K562 (cell line): Measurements from ENCODE around the gene RORB. TPM values are rescaled to one million over a fixed set of nuclear protein-coding genes. Genes with fewer than 3 reads are reported as not detected.

Experiments used
- ATAC-seq: fragments of 200-7000 bp; cut with Tn5 transposase; 3 replicates; pipeline ENCODE4 v1.9.1; 2020; ENCODE audit warnings: moderate library complexity
- BruUV-seq: library from RNA; stranded (reverse); fragments of 400-500 nt; replicated peaks from 2 replicates; lab custom pipeline; 2021; lab: Mats Ljungman, UMichigan
- CTCF ChIA-PET: fragments of 300-600 bp; formaldehyde crosslinking; extraction: SDS; loops from one replicate; lab custom pipeline; 2021; ENCODE audit warnings: low intra/inter-chr PET ratio; lab: Yijun Ruan, JAX
- POLR2A ChIA-PET: fragments of 300-600, 350-650 bp; sonication (Branson Sonifier 250); formaldehyde crosslinking; extraction: SDS; loops from one replicate; lab custom pipeline; 2021; ENCODE audit warnings: antibody characterized with exemption, inconsistent platforms; lab: Yijun Ruan, JAX
- DNase-seq, 4 experiments: peaks; one replicate each; pipeline versions ENCODE4 v3.0.0 to v3.0.0-alpha.2; 2011 to 2018; ENCODE audit warnings: low spot score in 3 of 4, mixed read lengths in 3 of 4; ENCODE audit errors: extremely low read depth in 1 of 4
- FAIRE-seq: peaks from 2 replicates; lab custom pipeline; 2011; peaks lifted over from hg19 to GRCh38; lab: Jason Lieb, UNC
- H2AFZ ChIP-seq: 2 replicates; pipeline ENCODE4 v1.6.0; 2011; ENCODE audit warnings: low read depth, low read length, control low read depth, inconsistent platforms
- H3K27ac ChIP-seq: fragments of 200-600 bp; 3 replicates; pipeline ENCODE4 v1.8.0; 2011; ENCODE audit warnings: low read depth, mild to moderate bottlenecking, control low read depth, inconsistent platforms, low read length, moderate library complexity, mixed read lengths; ENCODE audit errors: extremely low read depth
- H3K27me3 ChIP-seq, 2 experiments: fragments of 300-600 bp in 1 of 2; 2 replicates in 1 of 2; 3 replicates in 1 of 2; pipeline versions ENCODE4 v1.6.0 to v1.8.0; 2011; ENCODE audit warnings: inconsistent platforms in 2 of 2, low read length in 2 of 2, mild to moderate bottlenecking in 1 of 2, mixed read lengths in 1 of 2, moderate library complexity in 1 of 2; ENCODE audit not compliant: control insufficient read depth in 2 of 2, insufficient read depth in 2 of 2
- H3K36me3 ChIP-seq: fragments of 300-600 bp; 3 replicates; pipeline ENCODE4 v1.8.0; 2011; ENCODE audit warnings: mild to moderate bottlenecking, low read length, inconsistent platforms; ENCODE audit not compliant: control insufficient read depth, insufficient read depth
- H3K4me1 ChIP-seq, 2 experiments: fragments of 200-600 bp in 1 of 2; replicated peaks in 1 of 2; 2 replicates in 1 of 2; 3 replicates in 1 of 2; pipeline versions ENCODE4 v1.5.1 to v1.8.0; 2011; ENCODE audit warnings: inconsistent platforms in 2 of 2, low read length in 2 of 2, mild to moderate bottlenecking in 1 of 2, mixed read lengths in 1 of 2, moderate library complexity in 1 of 2; ENCODE audit not compliant: control insufficient read depth in 2 of 2, insufficient read depth in 2 of 2
- H3K4me2 ChIP-seq: 2 replicates; pipeline ENCODE4 v1.6.1; 2011; ENCODE audit warnings: low read length, control low read depth, inconsistent platforms, mixed read lengths; ENCODE audit not compliant: insufficient read depth
- H3K4me3 ChIP-seq: fragments of 200-600 bp; sonication (generic), shearing (Covaris generic); 2 replicates; pipeline ENCODE4 v1.5.1; 2016; ENCODE audit warnings: control low read depth, inconsistent platforms
- H3K79me2 ChIP-seq: fragments of 200-600 bp; 3 replicates; pipeline ENCODE4 v1.8.0; 2011; ENCODE audit warnings: low read length, inconsistent platforms; ENCODE audit not compliant: control insufficient read depth, insufficient read depth
- H3K9ac ChIP-seq, 2 experiments: 2 replicates each; pipeline versions ENCODE4 v1.6.0 to v1.6.1; 2011; ENCODE audit warnings: low read depth in 2 of 2, low read length in 2 of 2, control low read depth in 1 of 2, inconsistent platforms in 1 of 2, mild to moderate bottlenecking in 1 of 2, mixed read lengths in 1 of 2; ENCODE audit not compliant: insufficient read depth in 1 of 2
- H3K9me1 ChIP-seq: one replicate; pipeline ENCODE4 v1.6.0; 2011; ENCODE audit warnings: inconsistent platforms, mild to moderate bottlenecking, low read length, moderate library complexity; ENCODE audit not compliant: control insufficient read depth, insufficient read depth
- H3K9me3 ChIP-seq: replicated peaks from 2 replicates; pipeline ENCODE4 v1.5.1; 2011; ENCODE audit warnings: low read depth, low read length, inconsistent platforms; ENCODE audit not compliant: control insufficient read depth, insufficient read depth
- H4K20me1 ChIP-seq: replicated peaks from 2 replicates; pipeline ENCODE4 v1.6.1; 2011; ENCODE audit warnings: low read length, inconsistent platforms, mixed read lengths; ENCODE audit not compliant: control insufficient read depth, insufficient read depth
- POLR2AphosphoS5 ChIP-seq: IDR thresholded peaks from 2 replicates; pipeline ENCODE4 v1.6.1; 2011; ENCODE audit warnings: mild to moderate bottlenecking, low read depth, low read length, moderate library complexity; ENCODE audit not compliant: control insufficient read depth, insufficient read depth
- U2AF2 ChIP-seq: fragments of 200-400 bp; formaldehyde crosslinking; optimal IDR thresholded peaks from 2 replicates; pipeline ENCODE3; 2017; ENCODE audit warnings: low read depth, mild to moderate bottlenecking, low read length
- ZNF584 ChIP-seq: fragments of 200-800 bp; sonication (Bioruptor generic); IDR thresholded peaks from 2 replicates; pipeline ENCODE4 v1.6.1; 2016; ENCODE audit warnings: low read depth, mild to moderate bottlenecking, missing genetic modification characterization, missing compliant biosample characterization
- ZNF75A ChIP-seq: fragments of 450-650 bp; formaldehyde crosslinking; IDR thresholded peaks from 2 replicates; pipeline ENCODE4 v1.4.0; 2020; ENCODE audit warnings: mild to moderate bottlenecking
- WGBS: fragments of 100-300 bp; shearing (Covaris generic); methylation state at CpG from one replicate; pipeline ENCODE4 v1.1.6; 2016; ENCODE audit warnings: low coverage, mixed read lengths; ENCODE audit not compliant: insufficient coverage; ENCODE audit errors: missing lambda C conversion rate; 5-methylcytosine and 5-hydroxymethylcytosine counted together
- in situ Hi-C: fragments of 300-500 bp; cut with MboI; formaldehyde crosslinking; loops from 4 replicates; pipeline ENCODE4 v1.15.0; 2018; ENCODE audit warnings: inconsistent platforms, mixed read lengths
- intact Hi-C: fragments of 100-400 bp; cut with micrococcal nuclease; formaldehyde crosslinking; loops from 2 replicates; pipeline ENCODE4 v1.14.2; 2022
- polyA plus RNA-seq, 8 experiments: library from polyadenylated mRNA; depleted of rRNA in 4 of 8; stranded (reverse) in 5 of 8; unstranded in 3 of 8; fragments of >200 nt; fragmentation: Nextera tagmentation in 2 of 8; fragmentation: Illumina TruSeq in 1 of 8; extraction: Ambion mirVana in 2 of 8; extraction: Trizol in 1 of 8; gene quantifications; 2 replicates each; pipeline versions ENCODE4 v1.2.1 to v1.2.3, GENCODE V29; 2011 to 2014; ENCODE audit warnings: inconsistent platforms in 1 of 8, missing spikeins in 1 of 8
- total RNA-seq, 7 experiments: library from RNA; depleted of rRNA in 6 of 7; stranded (reverse); fragments of >200 nt in 6 of 7; fragmentation: Illumina TruSeq in 2 of 7; extraction: Trizol in 2 of 7; gene quantifications; 2 replicates each; pipeline versions ENCODE4 v1.2.1 to v1.2.3, GENCODE V29; 2011 to 2021; ENCODE audit warnings: low replicate concordance in 1 of 7
- TF ChIP-seq, protein P1 (sequence below): fragments of 250-450 bp; sonication (Bioruptor Pico); IDR thresholded peaks from 2 replicates; pipeline ENCODE4 v1.4.0; 2020; ENCODE audit warnings: mild to moderate bottlenecking, moderate library complexity, borderline replicate concordance
- TF ChIP-seq, protein P2 (sequence below): fragments of 250-450 bp; sonication (Bioruptor Pico); IDR thresholded peaks from 2 replicates; pipeline ENCODE4 v1.9.0; 2021; ENCODE audit warnings: mild to moderate bottlenecking, inconsistent platforms
- TF ChIP-seq, protein P3 (sequence below): fragments of 250-450 bp; sonication (Bioruptor Pico); IDR thresholded peaks from 2 replicates; pipeline ENCODE4 v1.4.0; 2020; ENCODE audit warnings: mild to moderate bottlenecking, moderate library complexity

The RORB gene
- total and polyA plus RNA-seq, 9 of the 15 experiments (the other 6 are each of a cell fraction or from before 2014, with no cell fraction given), result not detected

DNA sequence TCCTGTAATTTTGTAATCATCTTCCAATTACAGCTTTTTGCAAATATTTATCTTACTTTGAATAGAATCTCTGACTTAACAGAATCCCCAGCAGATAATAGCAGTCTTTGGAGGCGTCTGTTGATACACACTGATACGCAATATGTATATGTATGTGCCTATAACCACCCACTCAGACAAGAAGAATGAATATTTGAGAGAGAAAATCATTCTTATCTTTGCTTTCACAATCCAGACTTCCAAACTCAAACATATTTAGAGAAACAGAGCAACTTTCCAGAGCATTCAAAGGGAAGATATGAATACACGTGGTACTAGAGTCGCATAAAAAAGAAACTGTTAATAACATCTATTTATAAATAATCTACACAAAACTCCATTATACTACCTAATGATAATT, 6.1 kb downstream of the RORB start (continued):
- TF ChIP-seq ZNF584, result no peak

DNA sequence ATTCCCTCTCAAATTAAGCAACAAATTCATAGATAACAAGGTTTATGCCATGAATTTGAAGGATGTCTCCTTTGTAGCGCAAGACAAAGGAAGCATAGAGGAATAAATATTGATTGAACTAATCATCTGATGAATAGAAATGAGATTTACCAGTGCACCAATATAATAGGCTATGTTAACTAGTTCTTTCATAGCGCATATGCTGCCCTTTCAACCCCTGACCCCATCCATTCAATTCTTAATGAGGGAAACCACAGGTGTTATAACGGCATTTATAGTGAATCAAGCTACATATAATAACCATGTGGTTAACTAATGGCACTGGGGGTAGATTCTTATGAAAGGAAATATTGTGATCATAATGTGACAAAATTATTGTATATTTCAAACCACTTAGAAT, 6.5 kb downstream of the RORB start:
- POLR2A ChIA-PET, result interaction anchor here (0.6 to 0.8 kb wide), 2 partner anchors 649 to 1554 kb away, joined by 3 to 4 read pairs; no protein-coding TSS in a partner anchor
- in situ Hi-C loops, result no loop called here

DNA sequence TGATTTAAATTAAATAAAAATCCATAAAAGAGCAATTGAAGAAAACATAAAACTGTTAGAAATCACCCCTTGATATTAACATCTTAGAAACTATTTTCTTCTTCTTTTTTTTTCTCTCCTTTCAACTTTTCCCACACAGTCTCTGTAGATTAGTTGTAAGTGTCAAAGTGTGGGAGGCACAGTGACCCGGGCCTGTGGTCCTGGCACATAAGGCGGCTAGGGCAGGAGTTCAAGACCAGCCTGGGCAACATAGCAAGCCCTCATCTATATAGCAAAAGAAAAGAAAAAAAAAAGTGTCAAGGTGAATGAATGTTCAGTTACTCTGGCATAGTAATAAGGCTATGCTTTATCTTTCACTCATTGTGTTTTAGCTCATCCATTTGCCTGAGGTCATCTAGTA, 14.2 kb downstream of the RORB start:
- Histone ChIP-seq H3K4me1 (no peaks in the 10 kb centered on the region), H3K36me3 (no peaks in the 10 kb centered on the region), H3K27ac (no peak overlapping the region), H3K4me3 (no peak overlapping the region), H4K20me1 (no peaks in the 10 kb centered on the region), H3K9me3 (no peaks in the 10 kb centered on the region), H3K9me1 (no peaks in the 10 kb centered on the region), H3K79me2 (no peaks in the 10 kb centered on the region), H3K27me3 (no peaks in the 10 kb centered on the region), H3K4me2 (no peak overlapping the region), H2AFZ (no peak overlapping the region), H3K9ac (no peak overlapping the region)
- POLR2A ChIA-PET, result no interaction called here
- in situ Hi-C loops (no loop called here), intact Hi-C loops (no loop called here)
- no TSS peak for BruUV-seq
- 0% methylated on average over 2 of the region's 2 CpGs for WGBS
- DNase-seq, result no peak
- no peak for ATAC-seq
- no peak for FAIRE-seq
- CTCF ChIA-PET, result no interaction called here
- TF ChIP-seq, protein P1, sequence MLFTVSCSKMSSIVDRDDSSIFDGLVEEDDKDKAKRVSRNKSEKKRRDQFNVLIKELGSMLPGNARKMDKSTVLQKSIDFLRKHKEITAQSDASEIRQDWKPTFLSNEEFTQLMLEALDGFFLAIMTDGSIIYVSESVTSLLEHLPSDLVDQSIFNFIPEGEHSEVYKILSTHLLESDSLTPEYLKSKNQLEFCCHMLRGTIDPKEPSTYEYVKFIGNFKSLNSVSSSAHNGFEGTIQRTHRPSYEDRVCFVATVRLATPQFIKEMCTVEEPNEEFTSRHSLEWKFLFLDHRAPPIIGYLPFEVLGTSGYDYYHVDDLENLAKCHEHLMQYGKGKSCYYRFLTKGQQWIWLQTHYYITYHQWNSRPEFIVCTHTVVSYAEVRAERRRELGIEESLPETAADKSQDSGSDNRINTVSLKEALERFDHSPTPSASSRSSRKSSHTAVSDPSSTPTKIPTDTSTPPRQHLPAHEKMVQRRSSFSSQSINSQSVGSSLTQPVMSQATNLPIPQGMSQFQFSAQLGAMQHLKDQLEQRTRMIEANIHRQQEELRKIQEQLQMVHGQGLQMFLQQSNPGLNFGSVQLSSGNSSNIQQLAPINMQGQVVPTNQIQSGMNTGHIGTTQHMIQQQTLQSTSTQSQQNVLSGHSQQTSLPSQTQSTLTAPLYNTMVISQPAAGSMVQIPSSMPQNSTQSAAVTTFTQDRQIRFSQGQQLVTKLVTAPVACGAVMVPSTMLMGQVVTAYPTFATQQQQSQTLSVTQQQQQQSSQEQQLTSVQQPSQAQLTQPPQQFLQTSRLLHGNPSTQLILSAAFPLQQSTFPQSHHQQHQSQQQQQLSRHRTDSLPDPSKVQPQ, result no peak
- TF ChIP-seq, protein P2, sequence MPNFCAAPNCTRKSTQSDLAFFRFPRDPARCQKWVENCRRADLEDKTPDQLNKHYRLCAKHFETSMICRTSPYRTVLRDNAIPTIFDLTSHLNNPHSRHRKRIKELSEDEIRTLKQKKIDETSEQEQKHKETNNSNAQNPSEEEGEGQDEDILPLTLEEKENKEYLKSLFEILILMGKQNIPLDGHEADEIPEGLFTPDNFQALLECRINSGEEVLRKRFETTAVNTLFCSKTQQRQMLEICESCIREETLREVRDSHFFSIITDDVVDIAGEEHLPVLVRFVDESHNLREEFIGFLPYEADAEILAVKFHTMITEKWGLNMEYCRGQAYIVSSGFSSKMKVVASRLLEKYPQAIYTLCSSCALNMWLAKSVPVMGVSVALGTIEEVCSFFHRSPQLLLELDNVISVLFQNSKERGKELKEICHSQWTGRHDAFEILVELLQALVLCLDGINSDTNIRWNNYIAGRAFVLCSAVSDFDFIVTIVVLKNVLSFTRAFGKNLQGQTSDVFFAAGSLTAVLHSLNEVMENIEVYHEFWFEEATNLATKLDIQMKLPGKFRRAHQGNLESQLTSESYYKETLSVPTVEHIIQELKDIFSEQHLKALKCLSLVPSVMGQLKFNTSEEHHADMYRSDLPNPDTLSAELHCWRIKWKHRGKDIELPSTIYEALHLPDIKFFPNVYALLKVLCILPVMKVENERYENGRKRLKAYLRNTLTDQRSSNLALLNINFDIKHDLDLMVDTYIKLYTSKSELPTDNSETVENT (CRISPR knock-in tag), result no peak
- TF ChIP-seq POLR2AphosphoS5 (no peak), ZNF75A (CRISPR knock-in tag) (no peak)
- TF ChIP-seq, protein P3, sequence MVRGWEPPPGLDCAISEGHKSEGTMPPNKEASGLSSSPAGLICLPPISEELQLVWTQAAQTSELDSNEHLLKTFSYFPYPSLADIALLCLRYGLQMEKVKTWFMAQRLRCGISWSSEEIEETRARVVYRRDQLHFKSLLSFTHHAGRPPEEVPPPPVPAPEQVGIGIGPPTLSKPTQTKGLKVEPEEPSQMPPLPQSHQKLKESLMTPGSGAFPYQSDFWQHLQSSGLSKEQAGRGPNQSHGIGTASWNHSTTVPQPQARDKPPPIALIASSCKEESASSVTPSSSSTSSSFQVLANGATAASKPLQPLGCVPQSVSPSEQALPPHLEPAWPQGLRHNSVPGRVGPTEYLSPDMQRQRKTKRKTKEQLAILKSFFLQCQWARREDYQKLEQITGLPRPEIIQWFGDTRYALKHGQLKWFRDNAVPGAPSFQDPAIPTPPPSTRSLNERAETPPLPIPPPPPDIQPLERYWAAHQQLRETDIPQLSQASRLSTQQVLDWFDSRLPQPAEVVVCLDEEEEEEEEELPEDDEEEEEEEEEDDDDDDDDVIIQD, result no peak

More for the DNA sequence above, 6.5 kb downstream of the RORB start:
- no peak overlapping the region for H2AFZ ChIP-seq
- no peaks in the 10 kb centered on the region for H3K79me2 ChIP-seq
- BruUV-seq, result no TSS peak
- DNase-seq (no peak), ATAC-seq (no peak), FAIRE-seq (no peak)
- H3K36me3 ChIP-seq, result no peaks in the 10 kb centered on the region
- CTCF ChIA-PET, result no interaction called here
- H3K4me1 ChIP-seq, result no peaks in the 10 kb centered on the region
- H3K9me1 ChIP-seq, result no peaks in the 10 kb centered on the region
- intact Hi-C loops, result no loop called here
- no peaks in the 10 kb centered on the region for H4K20me1 ChIP-seq
- no peak for TF ChIP-seq U2AF2
- H3K27me3 ChIP-seq, result peaks cover 5 to 18% of the 10 kb centered on the region in 2 experiments; a peak in 3 of 5 replicates
- no peak overlapping the region for H3K27ac ChIP-seq
- H3K4me2 ChIP-seq, result no peak overlapping the region
- H3K9ac ChIP-seq, result no peak overlapping the region
- WGBS, result 0% methylated on average over 3 of the region's 3 CpGs
- H3K9me3 ChIP-seq, result no peaks in the 10 kb centered on the region
- no peak overlapping the region for H3K4me3 ChIP-seq
